ENCODE data around the gene BPIFB1. TPM values are rescaled to one million over a fixed set of nuclear protein-coding genes. Genes with fewer than 3 reads are reported as not detected.

BPIFB1 gene
- total RNA-seq, 1 experiment from 2014 or later, result not detected

DNA sequence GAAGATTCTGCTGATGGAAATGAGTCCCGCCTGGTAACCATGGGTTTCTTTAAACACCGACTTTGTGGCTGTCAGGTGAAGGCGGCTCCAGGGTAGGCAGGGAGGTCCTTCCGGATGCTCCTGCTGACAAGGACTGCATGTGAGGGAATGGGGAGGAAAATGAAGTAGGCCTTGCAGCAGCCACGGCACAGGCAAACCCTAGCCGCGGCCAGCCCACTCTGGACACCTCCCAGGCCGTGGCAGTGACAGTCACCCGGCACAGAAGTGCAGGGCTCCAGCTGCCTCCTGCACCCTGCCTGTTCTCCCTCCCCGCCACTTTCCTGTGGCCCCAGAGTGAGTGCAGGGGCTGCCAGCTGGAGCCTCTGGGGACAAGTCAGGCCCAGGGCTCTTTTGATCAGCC lies 21.0 kb downstream of the BPIFB1 start (continued):
- TF ChIP-seq, protein P1, sequence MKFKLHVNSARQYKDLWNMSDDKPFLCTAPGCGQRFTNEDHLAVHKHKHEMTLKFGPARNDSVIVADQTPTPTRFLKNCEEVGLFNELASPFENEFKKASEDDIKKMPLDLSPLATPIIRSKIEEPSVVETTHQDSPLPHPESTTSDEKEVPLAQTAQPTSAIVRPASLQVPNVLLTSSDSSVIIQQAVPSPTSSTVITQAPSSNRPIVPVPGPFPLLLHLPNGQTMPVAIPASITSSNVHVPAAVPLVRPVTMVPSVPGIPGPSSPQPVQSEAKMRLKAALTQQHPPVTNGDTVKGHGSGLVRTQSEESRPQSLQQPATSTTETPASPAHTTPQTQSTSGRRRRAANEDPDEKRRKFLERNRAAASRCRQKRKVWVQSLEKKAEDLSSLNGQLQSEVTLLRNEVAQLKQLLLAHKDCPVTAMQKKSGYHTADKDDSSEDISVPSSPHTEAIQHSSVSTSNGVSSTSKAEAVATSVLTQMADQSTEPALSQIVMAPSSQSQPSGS (CRISPR knock-in tag; IDR thresholded peaks at IDR 0.05; ENCODE audit: borderline replicate concordance, low read depth), result no peak
- TF ChIP-seq ESRRA (CRISPR knock-in tag; IDR thresholded peaks at IDR 0.05; ENCODE audit: borderline replicate concordance), result no peak

DNA sequence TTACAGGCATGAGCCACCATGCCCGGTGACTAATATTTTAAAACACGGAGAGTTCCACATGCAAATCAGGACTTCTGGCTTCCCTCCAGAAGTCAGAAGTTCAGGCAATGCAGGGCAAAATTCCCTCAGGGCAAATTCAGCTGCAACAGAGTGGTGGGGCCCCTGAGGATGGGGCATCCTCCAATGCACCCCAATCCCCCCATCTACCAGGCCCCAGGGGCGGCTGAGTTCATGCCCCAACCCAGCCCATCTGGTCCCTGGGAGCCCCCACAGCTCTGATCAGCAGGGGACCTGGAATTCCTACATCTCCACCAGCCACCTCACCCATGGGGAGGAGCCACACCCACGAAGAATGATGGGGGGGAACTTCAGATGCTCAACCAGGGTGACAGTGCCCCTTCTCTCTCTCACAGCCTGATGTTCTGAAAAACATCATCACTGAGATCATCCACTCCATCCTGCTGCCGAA lies 22.6 kb downstream of the BPIFB1 start:
- TF ChIP-seq ZNF263 (CRISPR knock-in tag; IDR thresholded peaks at IDR 0.05; ENCODE audit: low read depth) (no peak), ELF4 (CRISPR knock-in tag; IDR thresholded peaks at IDR 0.05; ENCODE audit: low read depth) (no peak), EMX1 (CRISPR knock-in tag; IDR thresholded peaks at IDR 0.05) (no peak), GABPB1 (CRISPR knock-in tag; IDR thresholded peaks at IDR 0.05) (no peak), ZNF317 (CRISPR knock-in tag; IDR thresholded peaks at IDR 0.05; ENCODE audit: borderline replicate concordance, low read depth) (no peak), TP53 (CRISPR knock-in tag; IDR thresholded peaks at IDR 0.05) (no peak), FOXK1 (CRISPR knock-in tag; IDR thresholded peaks at IDR 0.05) (no peak), GTF2I (CRISPR knock-in tag; conservative IDR thresholded peaks at IDR 0.05) (no peak), NFYB (CRISPR knock-in tag; conservative IDR thresholded peaks at IDR 0.05; ENCODE audit: low read depth) (no peak), ESRRA (CRISPR knock-in tag; IDR thresholded peaks at IDR 0.05; ENCODE audit: borderline replicate concordance) (no peak), SMAD3 (CRISPR knock-in tag; IDR thresholded peaks at IDR 0.05; ENCODE audit: borderline replicate concordance) (no peak), ZNF121 (CRISPR knock-in tag; IDR thresholded peaks at IDR 0.05) (no peak), SMAD4 (CRISPR knock-in tag; IDR thresholded peaks at IDR 0.05) (no peak), KAT7 (CRISPR knock-in tag; IDR thresholded peaks at IDR 0.05; ENCODE audit: borderline replicate concordance) (no peak)
- TF ChIP-seq, protein P2, sequence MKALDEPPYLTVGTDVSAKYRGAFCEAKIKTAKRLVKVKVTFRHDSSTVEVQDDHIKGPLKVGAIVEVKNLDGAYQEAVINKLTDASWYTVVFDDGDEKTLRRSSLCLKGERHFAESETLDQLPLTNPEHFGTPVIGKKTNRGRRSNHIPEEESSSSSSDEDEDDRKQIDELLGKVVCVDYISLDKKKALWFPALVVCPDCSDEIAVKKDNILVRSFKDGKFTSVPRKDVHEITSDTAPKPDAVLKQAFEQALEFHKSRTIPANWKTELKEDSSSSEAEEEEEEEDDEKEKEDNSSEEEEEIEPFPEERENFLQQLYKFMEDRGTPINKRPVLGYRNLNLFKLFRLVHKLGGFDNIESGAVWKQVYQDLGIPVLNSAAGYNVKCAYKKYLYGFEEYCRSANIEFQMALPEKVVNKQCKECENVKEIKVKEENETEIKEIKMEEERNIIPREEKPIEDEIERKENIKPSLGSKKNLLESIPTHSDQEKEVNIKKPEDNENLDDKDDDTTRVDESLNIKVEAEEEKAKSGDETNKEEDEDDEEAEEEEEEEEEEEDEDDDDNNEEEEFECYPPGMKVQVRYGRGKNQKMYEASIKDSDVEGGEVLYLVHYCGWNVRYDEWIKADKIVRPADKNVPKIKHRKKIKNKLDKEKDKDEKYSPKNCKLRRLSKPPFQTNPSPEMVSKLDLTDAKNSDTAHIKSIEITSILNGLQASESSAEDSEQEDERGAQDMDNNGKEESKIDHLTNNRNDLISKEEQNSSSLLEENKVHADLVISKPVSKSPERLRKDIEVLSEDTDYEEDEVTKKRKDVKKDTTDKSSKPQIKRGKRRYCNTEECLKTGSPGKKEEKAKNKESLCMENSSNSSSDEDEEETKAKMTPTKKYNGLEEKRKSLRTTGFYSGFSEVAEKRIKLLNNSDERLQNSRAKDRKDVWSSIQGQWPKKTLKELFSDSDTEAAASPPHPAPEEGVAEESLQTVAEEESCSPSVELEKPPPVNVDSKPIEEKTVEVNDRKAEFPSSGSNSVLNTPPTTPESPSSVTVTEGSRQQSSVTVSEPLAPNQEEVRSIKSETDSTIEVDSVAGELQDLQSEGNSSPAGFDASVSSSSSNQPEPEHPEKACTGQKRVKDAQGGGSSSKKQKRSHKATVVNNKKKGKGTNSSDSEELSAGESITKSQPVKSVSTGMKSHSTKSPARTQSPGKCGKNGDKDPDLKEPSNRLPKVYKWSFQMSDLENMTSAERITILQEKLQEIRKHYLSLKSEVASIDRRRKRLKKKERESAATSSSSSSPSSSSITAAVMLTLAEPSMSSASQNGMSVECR (CRISPR knock-in tag; IDR thresholded peaks at IDR 0.05; ENCODE audit: borderline replicate concordance), result no peak
- TF ChIP-seq, protein P3, sequence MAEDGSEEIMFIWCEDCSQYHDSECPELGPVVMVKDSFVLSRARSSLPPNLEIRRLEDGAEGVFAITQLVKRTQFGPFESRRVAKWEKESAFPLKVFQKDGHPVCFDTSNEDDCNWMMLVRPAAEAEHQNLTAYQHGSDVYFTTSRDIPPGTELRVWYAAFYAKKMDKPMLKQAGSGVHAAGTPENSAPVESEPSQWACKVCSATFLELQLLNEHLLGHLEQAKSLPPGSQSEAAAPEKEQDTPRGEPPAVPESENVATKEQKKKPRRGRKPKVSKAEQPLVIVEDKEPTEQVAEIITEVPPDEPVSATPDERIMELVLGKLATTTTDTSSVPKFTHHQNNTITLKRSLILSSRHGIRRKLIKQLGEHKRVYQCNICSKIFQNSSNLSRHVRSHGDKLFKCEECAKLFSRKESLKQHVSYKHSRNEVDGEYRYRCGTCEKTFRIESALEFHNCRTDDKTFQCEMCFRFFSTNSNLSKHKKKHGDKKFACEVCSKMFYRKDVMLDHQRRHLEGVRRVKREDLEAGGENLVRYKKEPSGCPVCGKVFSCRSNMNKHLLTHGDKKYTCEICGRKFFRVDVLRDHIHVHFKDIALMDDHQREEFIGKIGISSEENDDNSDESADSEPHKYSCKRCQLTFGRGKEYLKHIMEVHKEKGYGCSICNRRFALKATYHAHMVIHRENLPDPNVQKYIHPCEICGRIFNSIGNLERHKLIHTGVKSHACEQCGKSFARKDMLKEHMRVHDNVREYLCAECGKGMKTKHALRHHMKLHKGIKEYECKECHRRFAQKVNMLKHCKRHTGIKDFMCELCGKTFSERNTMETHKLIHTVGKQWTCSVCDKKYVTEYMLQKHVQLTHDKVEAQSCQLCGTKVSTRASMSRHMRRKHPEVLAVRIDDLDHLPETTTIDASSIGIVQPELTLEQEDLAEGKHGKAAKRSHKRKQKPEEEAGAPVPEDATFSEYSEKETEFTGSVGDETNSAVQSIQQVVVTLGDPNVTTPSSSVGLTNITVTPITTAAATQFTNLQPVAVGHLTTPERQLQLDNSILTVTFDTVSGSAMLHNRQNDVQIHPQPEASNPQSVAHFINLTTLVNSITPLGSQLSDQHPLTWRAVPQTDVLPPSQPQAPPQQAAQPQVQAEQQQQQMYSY (CRISPR knock-in tag; IDR thresholded peaks at IDR 0.05), result no peak
- no peak overlapping the region for H3K4me3 Mint-ChIP-seq
- H3K9me3 Mint-ChIP-seq, result peaks cover 4% of the 10 kb centered on the region
- ATAC-seq (no peak), DNase-seq (ENCODE audit: low spot score) (no peak)
- no peak overlapping the region for H3K27ac Mint-ChIP-seq
- H3K4me1 Mint-ChIP-seq, result no peaks in the 10 kb centered on the region
- H3K27me3 Mint-ChIP-seq (ENCODE audit: low read depth), result no peaks in the 10 kb centered on the region
- no peaks in the 10 kb centered on the region for H3K36me3 Mint-ChIP-seq
- ChIA-PET POLR2A (no interaction called here), CTCF (interaction anchor here (0.6 to 0.7 kb wide), 2 partner anchors 36 to 220 kb away, joined by 3 to 6 read pairs; no protein-coding TSS in a partner anchor)
